Measurements from ENCODE around the gene OR2AG2. TPM values are rescaled to one million over a fixed set of nuclear protein-coding genes. Genes with fewer than 3 reads are reported as not detected.

OR2AG2 gene
- total and polyA plus RNA-seq, 9 of the 15 experiments (the other 6 are each of a cell fraction or from before 2014, with no cell fraction given) = 0.15 to 0.91 (median 0.55) TPM

GRCh38 chr11:6737872-6738466 lies 33.8 kb downstream of the OR2AG2 start (continued):
- TF ChIP-seq HINFP (tag; conservative IDR thresholded peaks at IDR 0.05; ENCODE audit: low read depth) = no peak
- no peak for TF ChIP-seq CCAR2 (IDR thresholded peaks at IDR 0.05; ENCODE audit: low read depth, low read length)
- TF ChIP-seq CCNT2 (IDR thresholded peaks at IDR 0.05; ENCODE audit: borderline replicate concordance, extremely low read depth, insufficient read length, low read depth, low read length) = no peak
- TF ChIP-seq RAD21 (CRISPR knock-in tag; conservative IDR thresholded peaks at IDR 0.05 in 1 of 2, IDR thresholded peaks at IDR 0.05 in 1 of 2) = peak; percentile 62 to 91
- no peak for TF ChIP-seq ZMIZ1 (IDR thresholded peaks at IDR 0.05; ENCODE audit: low read depth in 2 of 2, low read length in 2 of 2)
- TF ChIP-seq NCOA1 (IDR thresholded peaks at IDR 0.05; ENCODE audit: low read depth) = no peak
- TF ChIP-seq ASH1L (IDR thresholded peaks at IDR 0.05; ENCODE audit: borderline replicate concordance, low read depth, partially characterized antibody) = no peak
- no peak for TF ChIP-seq CLOCK (CRISPR knock-in tag; IDR thresholded peaks at IDR 0.05; ENCODE audit: borderline replicate concordance)
- no peak for TF ChIP-seq ID3 (CRISPR knock-in tag; IDR thresholded peaks at IDR 0.05)
- no peak for TF ChIP-seq ID3 (tag; IDR thresholded peaks at IDR 0.05)
- no peak for TF ChIP-seq ILK (tag; IDR thresholded peaks at IDR 0.05; ENCODE audit: borderline replicate concordance, low read depth)
- TF ChIP-seq, protein P1, sequence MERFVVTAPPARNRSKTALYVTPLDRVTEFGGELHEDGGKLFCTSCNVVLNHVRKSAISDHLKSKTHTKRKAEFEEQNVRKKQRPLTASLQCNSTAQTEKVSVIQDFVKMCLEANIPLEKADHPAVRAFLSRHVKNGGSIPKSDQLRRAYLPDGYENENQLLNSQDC (CRISPR knock-in tag; IDR thresholded peaks at IDR 0.05) = no peak
- no peak for TF ChIP-seq NRF1 (conservative IDR thresholded peaks at IDR 0.05 in 1 of 2, IDR thresholded peaks at IDR 0.05 in 1 of 2)

Measured in K562 (cell line).